GM19438 (cell line): ENCODE data around the gene CCDC33.

Experiments
- ATAC-seq: cut with Tn5 transposase; IDR thresholded peaks from one replicate; pipeline ENCODE4 v1.9.1; 2021; ENCODE audit warnings: low read depth; ENCODE audit not compliant: unreplicated experiment

CCDC33 gene

GRCh38 chr15:74235962-74236361 lies at the start of gene CCDC33:
Gene CCDC33, plus strand, starts transcription at chr15:74236326. Its CDS starts 394 bp downstream, at chr15:74236720.
- ATAC-seq = no peak

DNA sequence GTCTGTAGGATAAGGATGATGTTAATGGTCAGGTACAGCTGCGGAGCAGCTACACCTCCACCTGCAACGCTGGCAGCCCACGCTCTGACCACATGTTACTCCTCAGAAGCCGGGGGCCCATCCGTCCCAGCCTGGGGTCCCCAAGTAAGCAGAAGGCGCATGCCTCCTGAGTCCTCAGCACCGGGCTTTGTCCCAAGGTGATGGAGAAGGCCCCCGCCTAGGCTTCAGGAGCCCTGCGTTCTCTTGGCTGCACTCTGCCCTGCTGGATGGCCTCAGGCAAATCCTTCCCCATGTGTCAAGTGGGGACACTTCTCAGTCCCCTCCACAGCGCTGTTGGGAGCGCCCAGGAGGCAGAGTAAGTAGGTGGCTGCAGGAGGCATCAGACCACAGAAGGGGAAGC lies 47.9 kb upstream of the CCDC33 start:
- ATAC-seq = no peak

GRCh38 chr15:74191798-74192197 lies 44.3 kb upstream of the CCDC33 start:
- no peak for ATAC-seq

DNA sequence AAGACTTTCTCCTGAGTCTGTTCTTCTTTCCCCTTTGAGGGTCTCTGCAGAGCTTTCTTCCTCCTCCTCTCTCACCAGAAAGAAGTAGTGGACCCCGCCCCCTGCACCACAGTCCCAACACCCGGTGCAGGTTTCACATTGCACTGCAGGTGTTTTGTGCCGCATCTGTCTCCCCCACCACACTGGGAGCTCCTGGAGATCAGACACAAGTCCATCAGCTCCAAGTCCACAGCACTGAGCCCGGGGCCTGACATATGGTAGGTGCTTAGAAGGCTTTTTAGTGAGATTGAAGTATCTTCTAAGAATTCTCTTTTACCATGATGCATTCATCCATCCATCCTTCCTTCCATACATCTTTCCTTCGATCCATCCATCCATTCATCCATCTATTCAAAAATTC lies 43.4 kb upstream of the CCDC33 start:
- no peak for ATAC-seq

GRCh38 chr15:74193299-74193718 lies 42.8 kb upstream of the CCDC33 start:
- no peak for ATAC-seq

DNA sequence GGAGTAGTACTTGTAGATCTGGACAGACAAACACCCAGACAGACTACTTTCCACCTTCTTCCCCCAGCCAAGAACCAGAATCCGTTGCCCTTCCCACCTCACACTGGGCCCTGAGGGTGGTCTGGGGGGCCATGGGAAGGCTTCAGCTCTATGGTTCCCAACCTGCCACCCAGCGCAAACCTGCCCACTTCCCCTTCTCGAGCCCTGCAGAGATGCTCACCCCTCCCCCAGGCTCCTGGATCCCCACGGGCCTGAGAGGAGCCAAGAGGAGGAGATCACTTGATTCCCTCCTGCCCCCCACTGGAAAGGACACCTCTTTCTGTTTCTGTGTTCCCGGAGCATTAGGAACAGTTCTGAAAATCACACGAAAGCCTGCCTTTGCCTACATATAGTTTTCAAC lies 42.2 kb upstream of the CCDC33 start:
- no peak for ATAC-seq

- no peak for ATAC-seq
Measured at GRCh38 chr15:74194572-74195559, 41.3 kb upstream of the CCDC33 start.

GRCh38 chr15:74196175-74196574 lies 40.0 kb upstream of the CCDC33 start:
- ATAC-seq = no peak

DNA sequence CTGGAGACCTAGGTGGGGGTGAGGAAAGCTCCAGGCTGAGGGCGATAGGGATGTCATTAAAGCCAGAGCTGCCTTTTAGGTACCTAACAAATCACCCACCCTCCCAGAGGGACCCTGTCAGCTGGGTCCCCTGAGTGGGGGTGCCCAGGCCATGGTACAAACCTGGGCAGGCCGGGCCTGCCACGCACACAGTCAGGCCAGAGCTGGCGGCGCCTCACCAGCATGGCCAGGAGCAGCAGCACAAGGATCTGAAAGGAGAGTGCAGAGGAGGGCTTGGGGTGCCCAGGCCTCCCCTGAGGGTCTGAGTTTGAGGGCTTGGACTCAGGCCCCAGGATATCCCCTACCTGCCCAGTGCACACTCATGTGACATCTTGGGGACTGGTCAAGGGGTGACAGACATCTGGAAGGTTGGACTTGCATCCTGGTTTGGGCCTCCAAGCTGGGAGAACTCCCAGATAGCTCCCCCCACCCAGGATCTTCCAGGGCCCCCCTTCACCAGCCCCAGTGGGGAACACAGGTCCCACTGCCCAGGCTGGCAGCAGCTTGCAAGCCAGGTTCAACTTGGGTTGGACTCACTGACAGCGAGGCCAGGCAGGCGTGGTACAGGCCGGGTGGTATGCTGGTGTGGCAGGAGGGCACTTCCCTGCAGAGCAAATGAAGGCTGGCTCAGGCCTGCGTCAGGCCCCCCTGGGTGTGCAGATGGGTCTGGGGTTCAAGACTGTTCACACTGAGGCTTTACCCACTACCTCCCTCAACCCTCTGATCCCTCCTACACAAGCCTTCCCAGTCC lies 38.8 kb upstream of the CCDC33 start:
- no peak for ATAC-seq

DNA sequence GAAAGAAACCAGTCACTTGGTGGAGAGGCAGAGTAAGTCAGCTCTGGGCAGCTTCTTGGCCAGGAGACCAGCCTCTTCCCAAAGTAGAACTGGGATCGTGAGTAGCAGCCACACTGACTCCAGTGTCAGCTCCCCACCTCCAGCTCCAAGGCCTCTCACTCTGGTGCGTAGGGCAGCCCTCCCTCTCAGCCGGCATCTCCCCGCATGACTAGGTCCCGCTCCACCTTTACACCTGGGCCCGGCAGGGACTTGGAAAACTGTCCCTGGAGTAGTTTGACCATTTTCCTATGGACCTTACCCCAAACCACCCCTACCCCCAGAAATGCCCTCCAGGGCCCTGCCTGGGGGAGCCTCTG lies 36.9 kb upstream of the CCDC33 start:
- no peak for ATAC-seq

DNA sequence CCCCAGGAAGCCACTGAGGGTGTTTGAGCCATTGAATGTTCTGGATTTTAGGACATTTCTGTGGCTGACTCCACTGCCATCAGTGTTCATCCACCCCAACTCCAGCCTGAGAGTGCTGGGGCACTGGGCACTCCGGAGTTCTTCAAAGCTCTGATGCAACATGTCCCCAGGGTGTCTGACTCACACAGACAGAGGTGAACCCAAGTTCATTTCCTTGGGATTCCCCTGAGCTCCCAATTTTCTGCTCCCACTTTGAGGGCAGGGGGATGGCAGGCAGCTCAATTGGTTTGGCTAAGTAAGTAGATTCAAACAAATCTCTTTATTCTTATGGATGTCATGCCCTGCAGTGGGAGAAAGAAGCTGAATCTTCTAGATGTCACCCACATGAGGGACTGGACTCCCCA lies 35.7 kb upstream of the CCDC33 start:
- ATAC-seq = no peak

DNA sequence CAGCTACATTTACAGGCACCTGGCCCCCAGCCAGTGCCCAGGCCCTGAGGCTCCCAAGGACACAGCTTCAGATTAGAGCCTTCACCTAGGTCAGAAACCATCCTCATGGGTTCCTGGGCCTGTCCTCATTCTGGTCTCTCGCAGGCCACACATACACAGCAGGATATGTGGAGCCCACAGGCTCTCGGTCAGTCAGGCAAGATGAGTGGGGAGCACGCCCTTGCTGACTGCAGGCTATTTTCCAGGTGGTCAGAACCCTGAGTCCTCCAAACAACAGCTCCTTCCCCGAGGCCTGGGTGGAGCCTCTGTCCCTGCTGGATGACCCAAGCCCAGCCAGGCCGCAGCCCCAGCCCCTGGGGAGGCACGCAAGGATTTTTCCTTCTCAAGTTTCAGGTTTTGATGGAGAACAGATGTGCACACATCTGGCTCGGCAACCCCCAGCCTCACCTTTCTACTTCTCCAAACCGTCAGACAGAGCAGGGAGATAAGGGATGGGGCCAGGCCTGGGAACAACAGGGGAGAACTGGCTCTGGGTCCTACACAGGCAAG lies 35.2 kb upstream of the CCDC33 start:
- no peak for ATAC-seq

- no peak for ATAC-seq
Measured at GRCh38 chr15:74201710-74202420, 34.3 kb upstream of the CCDC33 start.

DNA sequence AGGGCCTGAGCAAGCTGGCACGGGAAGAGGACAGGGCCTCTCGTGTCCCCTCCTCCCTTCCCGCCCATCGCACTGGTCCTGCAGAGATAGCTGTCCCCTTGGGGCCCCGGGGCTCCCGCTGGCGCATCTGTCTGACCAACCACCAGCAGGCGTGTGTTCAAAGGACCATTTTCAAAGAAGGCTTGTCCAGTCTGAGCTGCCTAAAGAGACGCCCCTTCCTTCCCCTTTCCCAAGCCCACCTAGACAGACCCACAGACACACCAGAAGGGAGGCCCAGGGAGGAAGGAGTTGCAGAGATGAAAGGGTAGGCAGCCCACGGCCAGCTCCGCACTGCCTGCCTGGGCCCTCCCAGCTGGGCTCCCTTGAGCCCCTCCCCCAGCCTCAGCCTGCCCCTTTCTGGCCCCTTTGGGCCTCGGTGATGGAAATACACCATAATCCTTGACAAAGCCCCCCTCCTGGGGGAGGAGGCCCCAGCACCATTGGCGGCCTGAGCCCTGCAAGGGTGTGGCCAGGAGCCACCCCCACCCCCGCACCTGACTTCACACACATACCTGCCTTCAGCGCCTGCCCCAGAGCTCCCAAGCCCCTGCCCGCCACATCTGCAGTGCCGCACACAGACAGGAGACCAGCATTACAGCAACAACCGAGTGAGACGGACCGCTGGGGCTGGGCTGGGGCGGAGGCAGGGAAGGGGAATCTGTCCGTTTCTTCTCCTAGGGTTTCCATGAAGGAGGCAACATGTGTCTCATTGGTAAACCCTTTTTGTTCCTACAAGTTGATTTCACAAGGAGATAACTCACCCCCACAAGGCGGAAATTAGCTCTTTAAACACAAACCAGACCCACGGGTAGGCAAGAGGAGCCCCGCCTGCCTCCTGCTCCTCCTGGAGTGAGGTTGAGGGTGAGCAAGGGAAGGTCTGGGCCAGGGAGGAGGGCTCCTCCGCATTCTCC lies 33.4 kb upstream of the CCDC33 start, which contains the start of gene STRA6:
STRA6 (minus strand) TSS at position 336 of the 950 bp plus-strand sequence. CDS start 520 bp downstream, outside the sequence.
- ATAC-seq = no peak

GRCh38 chr15:74203914-74204431 lies 32.2 kb upstream of the CCDC33 start:
- no peak for ATAC-seq

- no peak for ATAC-seq
Measured at GRCh38 chr15:74205582-74205947, 30.6 kb upstream of the CCDC33 start.

DNA sequence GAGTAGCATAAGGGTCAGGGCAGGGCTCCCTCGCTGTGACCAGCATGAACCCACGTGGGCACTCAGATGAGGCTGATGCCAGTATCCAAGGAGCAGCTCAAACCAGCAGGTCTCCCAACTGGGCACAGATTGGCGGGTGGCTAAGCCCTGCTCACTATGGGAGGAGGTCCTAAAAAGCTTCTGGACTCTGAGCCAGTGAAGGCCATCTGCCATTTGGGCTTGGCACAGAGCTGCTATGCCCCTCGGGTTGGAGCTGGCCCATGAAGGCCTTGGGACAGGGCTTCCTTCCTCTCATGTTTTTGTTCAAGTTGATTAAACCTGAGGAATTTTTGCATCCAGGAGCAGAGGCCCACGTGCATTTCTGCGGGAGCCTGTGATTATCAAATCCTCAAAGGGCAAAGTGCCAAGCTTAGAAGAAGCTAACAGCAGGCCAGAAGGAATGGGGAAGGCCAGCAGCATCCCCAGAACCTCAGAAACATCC lies 29.3 kb upstream of the CCDC33 start:
- no peak for ATAC-seq

- no peak for ATAC-seq
Measured at GRCh38 chr15:74207652-74208440, 28.3 kb upstream of the CCDC33 start.
